ENCODE results near the gene TTC38. TPM values are rescaled to one million over a fixed set of nuclear protein-coding genes. Genes with fewer than 3 reads are reported as not detected.

Gene TTC38
- total RNA-seq, 1 experiment from 2014 or later, result 26.8 TPM

DNA sequence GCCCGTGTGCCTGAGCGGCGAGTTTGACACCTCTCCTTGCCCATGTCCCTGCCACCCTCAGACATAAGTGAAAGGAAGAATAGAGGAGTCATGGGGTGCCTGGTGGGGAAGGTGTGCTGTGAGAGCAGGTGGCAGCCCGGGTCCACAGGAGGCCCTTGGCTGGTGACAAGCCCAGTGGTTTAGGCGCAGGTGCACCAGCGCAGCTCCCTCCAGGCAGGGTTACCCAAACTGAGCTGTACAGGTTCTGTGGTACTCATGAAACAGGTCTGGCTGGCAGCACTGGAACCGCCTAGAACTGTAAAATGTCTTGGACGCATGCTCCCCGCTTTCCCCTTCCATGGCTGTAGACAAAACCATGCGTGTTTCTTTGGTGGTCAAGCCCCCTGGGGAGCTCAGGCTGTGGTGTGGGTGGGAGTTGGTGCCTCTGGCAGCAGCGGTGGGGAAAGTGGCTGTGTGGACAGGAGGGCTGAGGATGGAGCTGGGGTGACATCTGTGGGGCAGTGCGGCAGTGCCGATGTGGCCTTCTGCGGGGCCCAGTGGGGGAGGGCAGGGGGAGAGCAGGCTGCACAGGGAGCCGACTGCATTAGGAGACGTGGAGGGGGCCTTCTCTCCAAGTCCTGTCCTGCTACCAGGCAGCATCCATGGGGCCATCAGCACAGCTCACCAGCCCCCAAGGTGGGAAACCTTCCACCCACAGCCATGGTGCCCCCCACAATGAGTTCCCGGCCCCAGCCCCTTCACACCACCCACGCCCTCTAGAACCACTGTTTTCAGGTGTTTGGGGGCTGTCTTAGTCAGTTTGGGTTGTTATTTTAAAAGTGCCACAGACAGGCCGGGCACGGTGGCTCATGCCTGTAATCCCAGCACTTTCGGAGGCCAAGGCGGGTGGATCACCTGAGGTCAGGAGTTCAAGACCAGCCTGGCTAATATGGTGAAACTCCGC lies 23.3 kb downstream of the TTC38 start:
- H3K4me2 ChIP-seq (ENCODE audit: low read length), result no peak overlapping the region
- no peak overlapping the region for H3K9ac ChIP-seq (ENCODE audit: low read length)
- H3K27ac ChIP-seq (ENCODE audit: low read length), result no peak overlapping the region
- no peaks in the 10 kb centered on the region for H3K27me3 ChIP-seq (ENCODE audit: low read length)
- no peak overlapping the region for H2AFZ ChIP-seq (ENCODE audit: low read length)
- TF ChIP-seq EZH2 (IDR thresholded peaks at IDR 0.05; ENCODE audit: low read length, unreplicated experiment), result no peak
- no peak for TF ChIP-seq EZH2phosphoT487 (IDR thresholded peaks at IDR 0.05; ENCODE audit: borderline replicate concordance, low read length)
- TF ChIP-seq, protein P1, sequence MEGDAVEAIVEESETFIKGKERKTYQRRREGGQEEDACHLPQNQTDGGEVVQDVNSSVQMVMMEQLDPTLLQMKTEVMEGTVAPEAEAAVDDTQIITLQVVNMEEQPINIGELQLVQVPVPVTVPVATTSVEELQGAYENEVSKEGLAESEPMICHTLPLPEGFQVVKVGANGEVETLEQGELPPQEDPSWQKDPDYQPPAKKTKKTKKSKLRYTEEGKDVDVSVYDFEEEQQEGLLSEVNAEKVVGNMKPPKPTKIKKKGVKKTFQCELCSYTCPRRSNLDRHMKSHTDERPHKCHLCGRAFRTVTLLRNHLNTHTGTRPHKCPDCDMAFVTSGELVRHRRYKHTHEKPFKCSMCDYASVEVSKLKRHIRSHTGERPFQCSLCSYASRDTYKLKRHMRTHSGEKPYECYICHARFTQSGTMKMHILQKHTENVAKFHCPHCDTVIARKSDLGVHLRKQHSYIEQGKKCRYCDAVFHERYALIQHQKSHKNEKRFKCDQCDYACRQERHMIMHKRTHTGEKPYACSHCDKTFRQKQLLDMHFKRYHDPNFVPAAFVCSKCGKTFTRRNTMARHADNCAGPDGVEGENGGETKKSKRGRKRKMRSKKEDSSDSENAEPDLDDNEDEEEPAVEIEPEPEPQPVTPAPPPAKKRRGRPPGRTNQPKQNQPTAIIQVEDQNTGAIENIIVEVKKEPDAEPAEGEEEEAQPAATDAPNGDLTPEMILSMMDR (conservative IDR thresholded peaks at IDR 0.05; ENCODE audit: low read depth, low read length), result no peak
- H3K4me1 ChIP-seq (ENCODE audit: insufficient read depth, low read length), result peaks cover 7% of the 10 kb centered on the region
- no TSS peak for BruUV-seq (replicated peaks)
- DNase-seq (no peak), ATAC-seq (no peak)
- no peaks in the 10 kb centered on the region for H4K20me1 ChIP-seq (ENCODE audit: low read length)
- H3K36me3 ChIP-seq (ENCODE audit: low read depth, low read length), result no peaks in the 10 kb centered on the region
- H3K9me2 ChIP-seq (replicated peaks; ENCODE audit: low read length), result no peaks in the 10 kb centered on the region
- intact Hi-C loops (cut with micrococcal nuclease), result no loop called here
- CTCF ChIA-PET, result no interaction called here
- H3K79me2 ChIP-seq (ENCODE audit: low read length), result no peaks in the 10 kb centered on the region
- no peaks in the 10 kb centered on the region for H3K9me3 ChIP-seq (ENCODE audit: low read length)
- POLR2A ChIA-PET (ENCODE audit: unreplicated experiment), result no interaction called here
- no peaks in the 10 kb centered on the region for H3F3A ChIP-seq (ENCODE audit: low read length, unreplicated experiment)
- H3K4me3 ChIP-seq (ENCODE audit: low read length), result no peak overlapping the region

DNA sequence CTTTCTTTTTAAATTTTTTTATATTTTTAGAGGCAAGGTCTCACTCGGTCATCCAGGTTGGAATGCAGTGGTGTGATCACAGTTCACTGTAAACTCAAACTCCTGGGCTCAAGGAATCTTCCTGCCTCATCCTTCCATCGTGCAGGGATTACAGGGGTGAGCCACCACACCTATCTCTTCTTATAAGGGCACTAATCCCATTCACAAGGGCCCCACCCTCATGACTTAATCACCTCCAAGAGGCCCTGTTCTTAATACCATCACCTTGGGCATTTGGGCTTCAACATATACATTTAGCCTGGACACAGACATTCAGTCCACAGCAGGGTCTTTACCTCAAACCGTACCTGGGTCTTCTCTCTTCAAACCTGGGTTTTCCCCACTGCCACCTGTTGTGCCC lies 24.4 kb downstream of the TTC38 start:
- ChIA-PET CTCF (no interaction called here), POLR2A (ENCODE audit: unreplicated experiment) (no interaction called here)
- Histone ChIP-seq H3K4me1 (ENCODE audit: insufficient read depth, low read length) (peaks cover 10% of the 10 kb centered on the region), H3K4me2 (ENCODE audit: low read length) (no peak overlapping the region), H3K27me3 (ENCODE audit: low read length) (no peaks in the 10 kb centered on the region), H3K4me3 (ENCODE audit: low read length) (no peak overlapping the region), H4K20me1 (ENCODE audit: low read length) (no peaks in the 10 kb centered on the region), H3K27ac (ENCODE audit: low read length) (no peak overlapping the region), H3K9ac (ENCODE audit: low read length) (no peak overlapping the region), H3K79me2 (ENCODE audit: low read length) (peaks cover 4% of the 10 kb centered on the region), H3K9me3 (ENCODE audit: low read length) (no peaks in the 10 kb centered on the region), H3K9me2 (replicated peaks; ENCODE audit: low read length) (no peaks in the 10 kb centered on the region), H3K36me3 (ENCODE audit: low read depth, low read length) (no peaks in the 10 kb centered on the region), H3F3A (ENCODE audit: low read length, unreplicated experiment) (no peaks in the 10 kb centered on the region), H2AFZ (ENCODE audit: low read length) (no peak overlapping the region)
- no TSS peak for BruUV-seq (replicated peaks)
- DNase-seq (no peak), ATAC-seq (no peak)
- intact Hi-C loops (cut with micrococcal nuclease), result no loop called here
- no peak for TF ChIP-seq EZH2phosphoT487 (IDR thresholded peaks at IDR 0.05; ENCODE audit: borderline replicate concordance, low read length)
- no peak for TF ChIP-seq EZH2 (IDR thresholded peaks at IDR 0.05; ENCODE audit: low read length, unreplicated experiment)
- TF ChIP-seq, protein P1 (conservative IDR thresholded peaks at IDR 0.05; ENCODE audit: low read depth, low read length), result no peak

DNA sequence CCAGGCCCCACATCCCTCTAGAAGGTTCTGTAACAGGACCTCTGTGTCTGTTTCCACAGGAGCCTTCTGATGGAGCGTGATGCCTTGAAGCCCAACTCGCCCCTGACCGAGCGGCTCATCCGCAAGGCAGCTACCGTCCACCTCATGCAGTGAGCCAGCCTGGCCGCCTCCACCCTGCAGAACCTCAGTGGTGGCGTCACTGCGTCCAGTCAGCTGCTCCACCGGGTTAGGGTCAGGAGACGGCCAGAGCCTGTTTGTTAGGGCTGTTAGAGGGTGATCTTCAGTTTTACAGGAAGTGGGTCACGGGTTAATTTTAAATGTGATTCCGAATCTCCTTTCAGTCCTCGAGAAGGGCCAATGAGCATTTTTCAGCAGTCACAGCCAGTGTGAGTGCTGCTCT lies 24.9 kb downstream of the TTC38 start:
- POLR2A ChIA-PET (ENCODE audit: unreplicated experiment), result no interaction called here
- H3K4me1 ChIP-seq (ENCODE audit: insufficient read depth, low read length), result peaks cover 10% of the 10 kb centered on the region
- no peak overlapping the region for H3K4me3 ChIP-seq (ENCODE audit: low read length)
- H3K27me3 ChIP-seq (ENCODE audit: low read length), result no peaks in the 10 kb centered on the region
- H3K9me2 ChIP-seq (replicated peaks; ENCODE audit: low read length), result no peaks in the 10 kb centered on the region
- H3F3A ChIP-seq (ENCODE audit: low read length, unreplicated experiment), result no peaks in the 10 kb centered on the region
- peaks cover 9% of the 10 kb centered on the region for H3K79me2 ChIP-seq (ENCODE audit: low read length)
- H3K9ac ChIP-seq (ENCODE audit: low read length), result no peak overlapping the region
- H3K36me3 ChIP-seq (ENCODE audit: low read depth, low read length), result no peaks in the 10 kb centered on the region
- ATAC-seq (no peak), DNase-seq (no peak)
- BruUV-seq (replicated peaks), result no TSS peak
- CTCF ChIA-PET, result no interaction called here
- intact Hi-C loops (cut with micrococcal nuclease), result no loop called here
- TF ChIP-seq EZH2phosphoT487 (IDR thresholded peaks at IDR 0.05; ENCODE audit: borderline replicate concordance, low read length) (no peak), EZH2 (IDR thresholded peaks at IDR 0.05; ENCODE audit: low read length, unreplicated experiment) (no peak)
- TF ChIP-seq, protein P1 (conservative IDR thresholded peaks at IDR 0.05; ENCODE audit: low read depth, low read length), result no peak
- no peak overlapping the region for H3K27ac ChIP-seq (ENCODE audit: low read length)
- H3K9me3 ChIP-seq (ENCODE audit: low read length), result no peaks in the 10 kb centered on the region
- H3K4me2 ChIP-seq (ENCODE audit: low read length), result no peak overlapping the region
- no peaks in the 10 kb centered on the region for H4K20me1 ChIP-seq (ENCODE audit: low read length)
- H2AFZ ChIP-seq (ENCODE audit: low read length), result no peak overlapping the region

All from PC-3 (cell line).